WTC11 (cell line): Measurements from ENCODE around the gene SCNM1. TPM values are rescaled to one million over a fixed set of nuclear protein-coding genes. Genes with fewer than 3 reads are reported as not detected.
A peak's percentile ranks its signal among the peaks of the same experiment; 100 is the strongest.

Experiments used
- ATAC-seq: fragments of 200-7000 bp; cut with Tn5 transposase; 2 replicates; pipeline ENCODE4 v1.10.0; 2021; ENCODE audit warnings: mild to moderate bottlenecking, moderate library complexity
- CTCF ChIA-PET: fragments of 300-600 bp; sonication (Branson Sonifier 250); formaldehyde crosslinking; loops from one replicate; lab custom pipeline; 2021; ENCODE audit warnings: antibody characterized with exemption; lab: Charles Lee
- POLR2A ChIA-PET: fragments of 350-600 bp; sonication (Branson Sonifier 250); formaldehyde crosslinking; loops from one replicate; lab custom pipeline; 2021; ENCODE audit warnings: antibody characterized with exemption; lab: Charles Lee
- DNase-seq: peaks from one replicate; pipeline ENCODE4 v3.0.0; 2021; ENCODE audit warnings: low spot score
- H3K27ac Mint-ChIP-seq: 2 replicates; pipeline ENCODE4 v1.8.0; 2021; ENCODE audit warnings: mixed read lengths
- H3K27me3 Mint-ChIP-seq: 2 replicates; pipeline ENCODE4 v1.8.0; 2021; ENCODE audit warnings: low read depth, mild to moderate bottlenecking, moderate library complexity, mixed read lengths
- H3K36me3 Mint-ChIP-seq: 2 replicates; pipeline ENCODE4 v1.8.0; 2021; ENCODE audit warnings: mixed read lengths
- H3K4me1 Mint-ChIP-seq: 2 replicates; pipeline ENCODE4 v1.8.0; 2022; ENCODE audit warnings: mixed read lengths
- H3K4me3 Mint-ChIP-seq: 2 replicates; pipeline ENCODE4 v1.8.0; 2021; ENCODE audit warnings: mild to moderate bottlenecking, moderate library complexity, mixed read lengths
- H3K9me3 Mint-ChIP-seq: 2 replicates; pipeline ENCODE4 v1.8.0; 2021; ENCODE audit warnings: mixed read lengths
- ATF1 ChIP-seq: sonication (generic); formaldehyde crosslinking; IDR thresholded peaks from 2 replicates; pipeline ENCODE4 v1.8.1; 2023; ENCODE audit warnings: mild to moderate bottlenecking, moderate library complexity, missing genetic modification reagents
- CBFB ChIP-seq: sonication (generic); formaldehyde crosslinking; IDR thresholded peaks from 2 replicates; pipeline ENCODE4 v1.8.1; 2022; ENCODE audit warnings: mild to moderate bottlenecking, low read depth, missing genetic modification reagents
- GRHL2 ChIP-seq: fragments of 250-450 bp; sonication (Bioruptor Pico); IDR thresholded peaks from 2 replicates; pipeline ENCODE4 v1.8.0; 2022; ENCODE audit warnings: mild to moderate bottlenecking, moderate library complexity; ENCODE audit not compliant: insufficient replicate concordance, severe bottlenecking
- IRF2 ChIP-seq: sonication (generic); formaldehyde crosslinking; IDR thresholded peaks from 2 replicates; pipeline ENCODE4 v1.8.0; 2022; ENCODE audit warnings: low read depth, missing genetic modification reagents, borderline replicate concordance
- JAZF1 ChIP-seq: fragments of 250-450 bp; sonication (Bioruptor Pico); IDR thresholded peaks from 2 replicates; pipeline ENCODE4 v1.9.0; 2021; ENCODE audit warnings: moderate library complexity, mild to moderate bottlenecking, inconsistent platforms
- JUN ChIP-seq: sonication (generic); formaldehyde crosslinking; IDR thresholded peaks from 2 replicates; pipeline ENCODE4 v1.8.0; 2023; ENCODE audit warnings: mild to moderate bottlenecking, missing genetic modification reagents
- MXD4 ChIP-seq: fragments of 250-450 bp; sonication (Bioruptor Pico); IDR thresholded peaks from 2 replicates; pipeline ENCODE4 v1.8.0; 2021; ENCODE audit warnings: mild to moderate bottlenecking, moderate library complexity, borderline replicate concordance
- MYBL2 ChIP-seq: sonication (generic); formaldehyde crosslinking; IDR thresholded peaks from 2 replicates; pipeline ENCODE4 v1.8.1; 2023; ENCODE audit warnings: mild to moderate bottlenecking, moderate library complexity, missing genetic modification reagents
- NFATC4 ChIP-seq: fragments of 250-450 bp; sonication (Bioruptor Pico); IDR thresholded peaks from 2 replicates; pipeline ENCODE4 v1.9.0; 2021; ENCODE audit warnings: mild to moderate bottlenecking
- RELA ChIP-seq: sonication (generic); formaldehyde crosslinking; IDR thresholded peaks from 2 replicates; pipeline ENCODE4 v1.8.1; 2022; ENCODE audit warnings: missing genetic modification reagents, mild to moderate bottlenecking, borderline replicate concordance
- RORB ChIP-seq: fragments of 250-450 bp; sonication (Bioruptor Pico); IDR thresholded peaks from 2 replicates; pipeline ENCODE4 v1.9.0; 2021; ENCODE audit warnings: mild to moderate bottlenecking
- SMAD3 ChIP-seq: sonication (generic); formaldehyde crosslinking; IDR thresholded peaks from 2 replicates; pipeline ENCODE4 v1.8.0; 2022; ENCODE audit warnings: missing genetic modification reagents, mild to moderate bottlenecking, borderline replicate concordance
- SP1 ChIP-seq: sonication (generic); formaldehyde crosslinking; conservative IDR thresholded peaks from 2 replicates; pipeline ENCODE4 v1.8.1; 2022; ENCODE audit warnings: missing genetic modification reagents
- ZBTB21 ChIP-seq: sonication (generic); formaldehyde crosslinking; IDR thresholded peaks from 2 replicates; pipeline ENCODE4 v1.8.1; 2023; ENCODE audit warnings: mild to moderate bottlenecking, missing genetic modification reagents, borderline replicate concordance
- ZNF138 ChIP-seq: sonication (generic); formaldehyde crosslinking; conservative IDR thresholded peaks from 2 replicates; pipeline ENCODE4 v1.8.1; 2022; ENCODE audit warnings: mild to moderate bottlenecking, moderate library complexity, missing genetic modification reagents
- ZNF232 ChIP-seq: sonication (generic); formaldehyde crosslinking; IDR thresholded peaks from 2 replicates; pipeline ENCODE4 v1.8.0; 2022; ENCODE audit warnings: mild to moderate bottlenecking, missing genetic modification reagents
- total RNA-seq: library from RNA; stranded (reverse); gene quantifications from 3 replicates; pipeline ENCODE4 v1.2.3, GENCODE V29; 2021
- TF ChIP-seq, protein P1 (sequence below): sonication (generic); formaldehyde crosslinking; IDR thresholded peaks from 2 replicates; pipeline ENCODE4 v1.8.0; 2022; ENCODE audit warnings: mild to moderate bottlenecking, missing genetic modification reagents
- TF ChIP-seq, protein P2 (sequence below): sonication (generic); formaldehyde crosslinking; IDR thresholded peaks from 2 replicates; pipeline ENCODE4 v1.8.1; 2023; ENCODE audit warnings: mild to moderate bottlenecking, moderate library complexity, missing genetic modification reagents
- TF ChIP-seq, protein P3 (sequence below): sonication (generic); formaldehyde crosslinking; conservative IDR thresholded peaks from 2 replicates; pipeline ENCODE4 v1.8.1; 2022; ENCODE audit warnings: mild to moderate bottlenecking, missing genetic modification reagents
- TF ChIP-seq, protein P4 (sequence below): sonication (generic); formaldehyde crosslinking; IDR thresholded peaks from 2 replicates; pipeline ENCODE4 v1.8.1; 2022; ENCODE audit warnings: low read depth, mild to moderate bottlenecking, moderate library complexity, missing genetic modification reagents, borderline replicate concordance
- TF ChIP-seq, protein P5 (sequence below): sonication (generic); formaldehyde crosslinking; IDR thresholded peaks from 2 replicates; pipeline ENCODE4 v1.8.1; 2023; ENCODE audit warnings: mild to moderate bottlenecking, missing genetic modification reagents, moderate library complexity

SCNM1 gene
- total RNA-seq, 1 experiment from 2014 or later, result 45.3 TPM

DNA sequence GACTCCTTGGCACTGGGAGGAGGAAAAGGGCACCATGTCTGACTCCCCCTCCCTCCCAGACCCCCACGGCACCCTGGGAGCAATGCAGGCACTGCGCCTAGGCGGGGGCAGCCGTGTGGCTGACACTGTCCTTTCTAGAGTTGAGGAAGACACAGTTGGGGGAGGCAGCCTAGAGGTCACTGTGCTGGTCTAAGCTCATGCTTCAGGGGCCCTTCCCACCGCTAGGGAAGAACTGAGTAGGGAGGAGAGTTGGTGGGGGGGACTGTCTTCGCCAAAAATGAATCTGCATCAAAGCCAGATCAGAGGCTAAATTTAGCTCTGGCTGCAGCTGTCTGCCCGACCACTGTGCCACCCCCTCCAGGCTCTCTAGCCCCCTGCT, 22.9 kb upstream of the SCNM1 start:
- no peak for DNase-seq
- Mint-ChIP-seq H3K9me3 (no peaks in the 10 kb centered on the region), H3K4me1 (peaks cover 38% of the 10 kb centered on the region), H3K36me3 (no peaks in the 10 kb centered on the region)
- no peak for ATAC-seq
- TF ChIP-seq NFATC4 (CRISPR knock-in tag) (no peak), MYBL2 (CRISPR knock-in tag) (no peak), MXD4 (no peak), IRF2 (CRISPR knock-in tag) (no peak), SP1 (CRISPR knock-in tag) (no peak)
- TF ChIP-seq, protein P1, sequence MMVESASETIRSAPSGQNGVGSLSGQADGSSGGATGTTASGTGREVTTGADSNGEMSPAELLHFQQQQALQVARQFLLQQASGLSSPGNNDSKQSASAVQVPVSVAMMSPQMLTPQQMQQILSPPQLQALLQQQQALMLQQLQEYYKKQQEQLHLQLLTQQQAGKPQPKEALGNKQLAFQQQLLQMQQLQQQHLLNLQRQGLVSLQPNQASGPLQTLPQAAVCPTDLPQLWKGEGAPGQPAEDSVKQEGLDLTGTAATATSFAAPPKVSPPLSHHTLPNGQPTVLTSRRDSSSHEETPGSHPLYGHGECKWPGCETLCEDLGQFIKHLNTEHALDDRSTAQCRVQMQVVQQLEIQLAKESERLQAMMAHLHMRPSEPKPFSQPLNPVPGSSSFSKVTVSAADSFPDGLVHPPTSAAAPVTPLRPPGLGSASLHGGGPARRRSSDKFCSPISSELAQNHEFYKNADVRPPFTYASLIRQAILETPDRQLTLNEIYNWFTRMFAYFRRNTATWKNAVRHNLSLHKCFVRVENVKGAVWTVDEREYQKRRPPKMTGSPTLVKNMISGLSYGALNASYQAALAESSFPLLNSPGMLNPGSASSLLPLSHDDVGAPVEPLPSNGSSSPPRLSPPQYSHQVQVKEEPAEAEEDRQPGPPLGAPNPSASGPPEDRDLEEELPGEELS, result no peak
- TF ChIP-seq, protein P2, sequence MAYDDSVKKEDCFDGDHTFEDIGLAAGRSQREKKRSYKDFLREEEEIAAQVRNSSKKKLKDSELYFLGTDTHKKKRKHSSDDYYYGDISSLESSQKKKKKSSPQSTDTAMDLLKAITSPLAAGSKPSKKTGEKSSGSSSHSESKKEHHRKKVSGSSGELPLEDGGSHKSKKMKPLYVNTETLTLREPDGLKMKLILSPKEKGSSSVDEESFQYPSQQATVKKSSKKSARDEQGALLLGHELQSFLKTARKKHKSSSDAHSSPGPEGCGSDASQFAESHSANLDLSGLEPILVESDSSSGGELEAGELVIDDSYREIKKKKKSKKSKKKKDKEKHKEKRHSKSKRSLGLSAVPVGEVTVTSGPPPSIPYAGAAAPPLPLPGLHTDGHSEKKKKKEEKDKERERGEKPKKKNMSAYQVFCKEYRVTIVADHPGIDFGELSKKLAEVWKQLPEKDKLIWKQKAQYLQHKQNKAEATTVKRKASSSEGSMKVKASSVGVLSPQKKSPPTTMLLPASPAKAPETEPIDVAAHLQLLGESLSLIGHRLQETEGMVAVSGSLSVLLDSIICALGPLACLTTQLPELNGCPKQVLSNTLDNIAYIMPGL, result no peak
- TF ChIP-seq, all 79 proteins: peak for 0
- POLR2A ChIA-PET, result interaction anchor here (1.4 kb wide), 2 partner anchors 9 to 12 kb away, joined by 4 to 5 read pairs; no protein-coding TSS in a partner anchor
- Mint-ChIP-seq H3K27ac (no peak overlapping the region), H3K4me3 (no peak overlapping the region), H3K27me3 (peaks cover 32% of the 10 kb centered on the region)
- CTCF ChIA-PET, result interaction anchor here (1.1 to 4.5 kb wide), 8 partner anchors 8 to 95 kb away, joined by 3 to 63 read pairs (median 24); partner anchors contain the start of genes C1orf56, GABPB2, LYSMD1 and TNFAIP8L2

DNA sequence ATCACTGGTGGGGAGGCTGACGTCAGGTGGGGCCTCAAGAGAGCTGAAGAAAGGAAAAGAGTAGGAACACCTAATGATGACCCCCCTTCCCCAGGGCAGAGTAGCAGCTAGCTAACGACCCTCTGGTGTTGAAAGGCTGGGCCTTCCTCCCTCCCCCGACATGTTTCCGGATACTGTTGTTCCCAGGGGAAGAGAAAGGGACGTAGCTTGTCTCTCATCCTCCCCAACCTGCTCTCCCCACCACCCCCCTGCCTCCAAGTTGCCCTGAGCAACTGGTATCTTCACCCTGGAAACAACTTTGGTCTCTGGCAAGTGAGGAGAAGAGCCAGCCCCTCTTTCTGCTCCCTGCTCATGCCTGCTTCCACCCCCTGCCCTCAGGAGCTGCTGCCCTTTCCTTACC, 22.0 kb upstream of the SCNM1 start:
- Mint-ChIP-seq H3K4me1 (peaks cover 38% of the 10 kb centered on the region), H3K4me3 (peak overlapping the region; percentile 93), H3K27me3 (peaks cover 40% of the 10 kb centered on the region), H3K9me3 (no peaks in the 10 kb centered on the region), H3K36me3 (no peaks in the 10 kb centered on the region), H3K27ac (peak overlapping the region; percentile 45; the same call in 1 of the 2 replicates)
- POLR2A ChIA-PET, result interaction anchor here (0.7 to 2.5 kb wide), 3 partner anchors 8 to 13 kb away, joined by 3 to 11 read pairs (median 4); no protein-coding TSS in a partner anchor
- DNase-seq (no peak), ATAC-seq (no peak)
- CTCF ChIA-PET, result interaction anchor here (1.0 to 4.5 kb wide), 8 partner anchors 9 to 96 kb away, joined by 3 to 63 read pairs (median 24); partner anchors contain the start of genes C1orf56, GABPB2, LYSMD1 and TNFAIP8L2
- no peak for TF ChIP-seq CBFB (CRISPR knock-in tag)
- TF ChIP-seq, protein P2, result no peak
- TF ChIP-seq SP1 (CRISPR knock-in tag), result no peak

DNA sequence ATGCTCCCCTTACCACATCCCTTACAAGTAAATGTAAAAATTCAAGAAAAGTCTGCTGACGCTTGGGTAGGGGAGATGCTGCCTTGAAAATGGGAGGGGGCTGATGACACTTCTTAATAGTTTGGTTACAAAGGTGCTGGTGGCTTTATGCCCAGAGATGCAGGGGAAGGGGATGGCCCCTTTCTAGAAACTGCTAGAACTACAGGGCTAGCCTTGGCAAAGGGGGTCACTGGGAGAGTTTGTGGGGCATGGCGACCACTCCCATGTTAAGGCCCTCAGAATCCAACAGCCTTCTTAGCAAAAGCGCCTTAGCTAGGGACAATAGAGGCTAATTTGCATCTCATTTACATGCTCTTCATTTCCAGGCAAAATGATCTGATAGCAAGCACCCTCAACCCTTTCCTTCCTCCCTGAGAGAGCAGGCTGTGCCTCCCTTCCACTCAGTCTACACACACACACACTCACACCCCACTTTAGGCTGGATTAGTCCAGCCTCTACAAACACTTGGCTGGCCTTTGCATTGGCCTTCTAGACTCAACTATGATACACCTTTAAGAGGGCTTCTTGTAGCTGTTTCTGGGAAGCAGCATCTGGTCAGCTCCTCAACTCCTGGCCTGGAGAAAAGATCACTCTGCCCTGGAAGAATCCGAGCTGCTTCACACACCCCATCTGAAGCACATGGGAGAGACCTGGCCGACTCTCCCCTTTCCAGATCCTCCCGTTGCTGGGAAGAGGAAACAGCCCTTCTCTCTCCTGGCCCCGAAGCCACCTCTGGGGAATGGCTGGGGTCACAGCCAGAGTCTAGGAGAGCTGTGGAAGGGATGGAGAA, 21.3 kb upstream of the SCNM1 start:
- Mint-ChIP-seq H3K27me3 (peaks cover 42% of the 10 kb centered on the region), H3K4me1 (peaks cover 38% of the 10 kb centered on the region), H3K4me3 (peak overlapping the region; percentile 93), H3K27ac (no peak overlapping the region), H3K9me3 (no peaks in the 10 kb centered on the region), H3K36me3 (no peaks in the 10 kb centered on the region)
- POLR2A ChIA-PET, result interaction anchor here (0.7 to 2.5 kb wide), 5 partner anchors 9 to 137 kb away, joined by 3 to 11 read pairs (median 3); partner anchors contain the start of gene ZNF687
- ATAC-seq (peak; percentile 2; the same call in 1 of the 2 replicates), DNase-seq (no peak)
- CTCF ChIA-PET, result interaction anchor here (1.0 to 4.5 kb wide), 7 partner anchors 10 to 97 kb away, joined by 3 to 63 read pairs (median 24); partner anchors contain the start of genes C1orf56, GABPB2 and TNFAIP8L2
- TF ChIP-seq JAZF1 (CRISPR knock-in tag) (no peak), ZNF138 (CRISPR knock-in tag) (no peak), ZNF232 (CRISPR knock-in tag) (no peak), SMAD3 (CRISPR knock-in tag) (no peak), RORB (CRISPR knock-in tag) (no peak), ZBTB21 (no peak), NFATC4 (CRISPR knock-in tag) (no peak), GRHL2 (no peak), JUN (no peak), SP1 (CRISPR knock-in tag) (no peak), ATF1 (CRISPR knock-in tag) (no peak), RELA (CRISPR knock-in tag) (no peak), IRF2 (CRISPR knock-in tag) (no peak)
- TF ChIP-seq, protein P3, sequence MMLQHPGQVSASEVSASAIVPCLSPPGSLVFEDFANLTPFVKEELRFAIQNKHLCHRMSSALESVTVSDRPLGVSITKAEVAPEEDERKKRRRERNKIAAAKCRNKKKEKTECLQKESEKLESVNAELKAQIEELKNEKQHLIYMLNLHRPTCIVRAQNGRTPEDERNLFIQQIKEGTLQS (CRISPR knock-in tag), result no peak
- TF ChIP-seq, protein P4, sequence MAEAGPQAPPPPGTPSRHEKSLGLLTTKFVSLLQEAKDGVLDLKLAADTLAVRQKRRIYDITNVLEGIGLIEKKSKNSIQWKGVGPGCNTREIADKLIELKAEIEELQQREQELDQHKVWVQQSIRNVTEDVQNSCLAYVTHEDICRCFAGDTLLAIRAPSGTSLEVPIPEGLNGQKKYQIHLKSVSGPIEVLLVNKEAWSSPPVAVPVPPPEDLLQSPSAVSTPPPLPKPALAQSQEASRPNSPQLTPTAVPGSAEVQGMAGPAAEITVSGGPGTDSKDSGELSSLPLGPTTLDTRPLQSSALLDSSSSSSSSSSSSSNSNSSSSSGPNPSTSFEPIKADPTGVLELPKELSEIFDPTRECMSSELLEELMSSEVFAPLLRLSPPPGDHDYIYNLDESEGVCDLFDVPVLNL (CRISPR knock-in tag), result no peak
- TF ChIP-seq, protein P5, sequence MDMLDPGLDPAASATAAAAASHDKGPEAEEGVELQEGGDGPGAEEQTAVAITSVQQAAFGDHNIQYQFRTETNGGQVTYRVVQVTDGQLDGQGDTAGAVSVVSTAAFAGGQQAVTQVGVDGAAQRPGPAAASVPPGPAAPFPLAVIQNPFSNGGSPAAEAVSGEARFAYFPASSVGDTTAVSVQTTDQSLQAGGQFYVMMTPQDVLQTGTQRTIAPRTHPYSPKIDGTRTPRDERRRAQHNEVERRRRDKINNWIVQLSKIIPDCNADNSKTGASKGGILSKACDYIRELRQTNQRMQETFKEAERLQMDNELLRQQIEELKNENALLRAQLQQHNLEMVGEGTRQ, result no peak
